Esophagus squamous epithelium (tissue), 4 donors: ENCODE data around the gene KRTAP1-1.
"Not testable (repeated sequence)": the region's sequence is repeated elsewhere in the genome, so short reads cannot be mapped to it uniquely, and the experiment has no call there.

ENCODE experiments used
- CTCF ChIP-seq, 6 experiments: fragments of 450-650 bp in 4 of 6; fragments of 200-600 bp in 2 of 6; sonication (generic) in 2 of 6; IDR thresholded peaks; one replicate each; pipeline ENCODE4 v1.5.1; 2016 to 2019; ENCODE audit warnings: antibody characterized with exemption in 6 of 6, mild to moderate bottlenecking in 4 of 6, moderate library complexity in 4 of 6
- POLR2A ChIP-seq, 4 donors: fragments of 450-650 bp; IDR thresholded peaks; one replicate each; pipeline ENCODE4 v1.6.1; 2017; ENCODE audit warnings: antibody characterized with exemption in 4 of 4, mild to moderate bottlenecking in 4 of 4, moderate library complexity in 3 of 4

DNA sequence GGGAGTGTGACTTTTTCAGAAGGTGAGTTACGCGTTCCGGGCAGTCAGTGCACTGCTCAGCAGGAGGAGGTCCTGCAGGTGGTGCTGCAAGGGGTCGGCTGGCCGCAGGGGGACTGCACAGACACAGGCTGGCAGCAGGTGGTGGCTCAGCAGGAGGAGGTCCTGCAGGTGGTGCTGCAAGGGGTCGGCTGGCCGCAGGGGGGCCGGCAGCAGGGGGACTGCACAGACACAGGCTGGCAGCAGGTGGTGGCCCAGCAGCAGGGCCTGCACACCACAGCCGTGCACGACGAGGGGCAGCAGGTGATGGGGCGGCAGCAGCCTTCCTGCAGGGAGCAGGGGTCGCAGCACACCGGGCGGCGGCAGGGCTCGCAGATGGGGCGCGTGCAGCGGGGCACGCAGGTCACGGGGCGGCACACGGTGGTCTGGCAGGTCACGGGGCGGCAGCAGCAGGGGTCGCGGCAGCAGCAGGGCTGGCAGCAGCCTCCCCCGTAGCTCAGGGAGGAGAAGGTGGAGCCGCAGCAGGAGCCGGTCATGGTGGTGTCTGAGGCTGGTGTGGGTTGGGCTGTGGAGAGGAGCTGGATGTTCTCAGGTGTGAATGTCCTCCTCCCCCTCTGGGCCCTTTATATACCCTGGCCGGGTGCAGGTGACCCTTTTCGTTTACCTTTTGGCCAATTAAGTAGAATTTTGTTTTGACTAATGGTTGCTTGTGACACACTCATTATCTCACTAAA, 5.7 kb upstream of the KRTAP1-1 start, which contains the start of gene KRTAP2-1:
- not testable (repeated sequence) for TF ChIP-seq CTCF, POLR2A (IDR thresholded peaks at IDR 0.05)
